ENCODE results near the gene SMCR8. TPM values are rescaled to one million over a fixed set of nuclear protein-coding genes. Genes with fewer than 3 reads are reported as not detected.
A peak's percentile ranks its signal among the peaks of the same experiment; 100 is the strongest.
"Not testable (repeated sequence)": the region's sequence is repeated elsewhere in the genome, so short reads cannot be mapped to it uniquely, and the experiment has no call there.

SMCR8 gene
- total and polyA plus RNA-seq, 5 donors: 5.3 to 13.3 (median 11.1) TPM

DNA sequence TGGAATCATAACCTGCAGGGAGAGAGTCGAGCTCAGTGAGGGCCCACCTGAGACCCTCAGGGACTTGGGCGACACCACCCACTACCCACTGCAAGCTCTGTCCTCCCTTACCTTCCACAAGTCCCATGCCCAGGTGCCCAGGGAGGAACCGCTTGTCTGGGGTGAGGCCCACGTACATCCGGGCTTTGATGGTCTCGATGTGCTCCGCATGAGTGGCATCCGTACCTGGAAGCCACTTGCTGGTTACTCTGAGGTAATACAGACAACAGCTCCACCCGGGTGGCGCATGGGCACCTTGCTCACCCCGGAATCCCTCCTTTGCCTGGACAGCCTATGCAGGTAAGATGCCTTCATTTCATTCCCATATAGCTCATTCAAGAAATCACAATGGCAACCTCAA, 29.8 kb upstream of the SMCR8 start:
- no peaks in the 10 kb centered on the region for H3K9me3 ChIP-seq (ENCODE audit: control insufficient read depth, low read length)
- H3K4me1 ChIP-seq (ENCODE audit: control insufficient read depth, insufficient read depth, low read length): no peaks in the 10 kb centered on the region
- no peak overlapping the region for H3K4me3 ChIP-seq (ENCODE audit: low read length)
- no peak overlapping the region for H3K27ac ChIP-seq (ENCODE audit: low read length)
- ATAC-seq (no peak), DNase-seq (no peak)
- no peaks in the 10 kb centered on the region for H3K27me3 ChIP-seq (ENCODE audit: control insufficient read depth, insufficient read depth)
- intact Hi-C loops (cut with DNase I): no loop called here
- whole genome bisulfite sequencing: 97% methylated on average over 11 of the region's 11 CpGs

DNA sequence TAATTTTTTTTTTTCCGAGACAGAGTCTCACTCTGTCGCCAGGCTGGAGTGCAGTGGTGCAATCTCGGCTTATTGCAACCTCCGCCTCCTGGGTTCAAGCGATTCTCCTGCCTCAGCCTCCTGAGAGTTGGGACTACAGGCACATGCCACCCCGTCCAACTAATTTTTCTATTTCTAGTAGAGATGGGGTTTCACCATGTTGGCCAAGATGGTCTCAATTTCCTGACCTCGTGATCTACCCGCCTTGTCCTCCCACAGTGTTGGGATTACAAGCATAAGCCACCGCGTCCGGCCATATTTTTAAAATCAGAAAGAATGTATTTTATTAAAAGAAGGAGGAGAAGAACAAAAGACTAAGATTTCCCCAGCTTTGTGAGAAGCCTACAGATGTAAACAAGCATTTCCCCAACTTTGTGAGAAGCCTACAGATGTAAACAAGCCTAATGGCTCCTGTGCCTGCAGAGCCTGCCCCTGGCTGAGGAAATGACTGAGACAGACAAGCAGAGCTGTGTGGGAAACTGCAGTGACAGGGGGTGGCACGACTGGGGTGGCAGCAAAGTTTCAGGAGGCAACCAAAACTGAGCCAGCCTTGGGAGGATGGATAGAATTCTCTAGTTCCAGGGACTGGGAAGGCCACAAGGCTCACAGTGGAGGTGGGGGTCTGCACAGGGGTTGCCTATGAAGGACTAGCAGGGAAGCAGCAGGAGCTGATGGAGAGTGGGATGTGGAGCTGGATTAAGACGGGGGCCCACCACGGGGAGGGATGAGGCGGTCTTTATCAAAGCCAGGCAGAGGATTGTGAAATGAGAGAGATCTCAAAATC, 23.2 kb upstream of the SMCR8 start:
- H3K27ac ChIP-seq (ENCODE audit: low read length): no peak overlapping the region

DNA sequence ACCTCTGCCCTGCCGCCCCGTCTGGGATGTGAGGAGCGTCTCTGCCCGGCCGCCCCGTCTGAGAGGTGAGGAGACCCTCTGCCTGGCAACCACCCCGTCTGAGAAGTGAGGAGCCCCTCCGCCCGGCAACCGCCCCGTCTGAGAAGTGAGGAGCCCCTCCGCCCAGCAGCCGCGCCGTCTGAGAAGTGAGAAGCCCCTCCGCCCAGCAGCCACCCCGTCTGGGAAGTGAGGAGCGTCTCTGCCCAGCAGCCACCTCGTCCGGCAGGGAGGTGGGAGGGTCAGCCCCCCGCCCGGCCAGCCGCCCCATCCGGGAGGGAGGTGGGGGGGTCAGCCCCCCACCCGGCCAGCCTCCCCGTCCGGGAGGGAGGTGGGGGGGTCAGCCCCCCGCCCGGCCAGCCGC, 17.0 kb upstream of the SMCR8 start:
- ATAC-seq; intact Hi-C loops (cut with DNase I); H3K4me1 ChIP-seq (ENCODE audit: control insufficient read depth, insufficient read depth, low read length); DNase-seq; H3K4me3 ChIP-seq (ENCODE audit: low read length); H3K27ac ChIP-seq (ENCODE audit: low read length); H3K9me3 ChIP-seq (ENCODE audit: control insufficient read depth, low read length); H3K27me3 ChIP-seq (ENCODE audit: control insufficient read depth, insufficient read depth): not testable (repeated sequence)
- WGBS: 95% methylated on average over 23 of the region's 30 CpGs

More for the DNA sequence above, 23.2 kb upstream of the SMCR8 start:
- Histone ChIP-seq H3K27me3 (ENCODE audit: control insufficient read depth, insufficient read depth) (no peaks in the 10 kb centered on the region), H3K4me1 (ENCODE audit: control insufficient read depth, insufficient read depth, low read length) (no peaks in the 10 kb centered on the region), H3K4me3 (ENCODE audit: low read length) (no peak overlapping the region), H3K9me3 (ENCODE audit: control insufficient read depth, low read length) (no peaks in the 10 kb centered on the region)
- DNase-seq (no peak), ATAC-seq (no peak)
- intact Hi-C loops (cut with DNase I): no loop called here
- 93% methylated on average over 15 of the region's 15 CpGs for WGBS

DNA sequence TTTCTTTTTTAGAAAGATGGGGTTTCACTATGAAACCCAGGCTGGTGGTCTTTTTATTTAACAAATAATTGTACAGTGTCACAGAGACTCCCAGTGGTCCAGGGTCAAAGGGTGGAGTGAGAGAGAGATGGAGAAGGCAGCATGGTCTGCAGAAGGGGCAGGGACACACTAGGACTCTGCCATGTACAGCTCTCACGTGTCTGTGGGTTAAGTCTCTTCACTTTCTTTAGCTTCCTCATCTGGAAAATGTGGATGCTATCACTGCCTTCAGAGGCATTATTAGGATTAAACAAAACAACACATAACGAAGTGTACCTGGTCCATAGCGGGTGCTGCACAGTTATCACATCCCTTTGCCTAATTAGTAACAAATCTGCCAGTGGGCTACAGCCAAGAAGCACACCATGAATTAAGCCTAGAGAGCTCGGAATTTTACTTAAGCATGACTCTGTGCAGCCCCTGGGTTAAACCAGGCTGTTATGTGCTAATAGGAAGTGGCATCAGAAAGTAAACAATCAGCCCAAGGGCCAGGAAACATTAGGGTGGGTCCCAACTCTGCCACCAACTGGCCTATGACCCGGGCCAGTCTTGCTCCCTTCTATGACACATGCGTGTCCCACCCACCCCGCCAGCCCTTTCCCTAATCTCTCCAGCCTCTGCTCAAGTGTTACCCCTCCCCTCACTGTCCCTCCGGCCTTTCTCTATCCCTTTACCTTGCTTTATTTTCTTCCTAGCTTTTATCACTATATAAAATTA, 14.2 kb upstream of the SMCR8 start:
- DNase-seq (no peak), ATAC-seq (peak; percentile 75 to 81)
- Histone ChIP-seq H3K4me3 (ENCODE audit: low read length) (no peak overlapping the region), H3K27me3 (ENCODE audit: control insufficient read depth, insufficient read depth) (no peaks in the 10 kb centered on the region), H3K4me1 (ENCODE audit: control insufficient read depth, insufficient read depth, low read length) (no peaks in the 10 kb centered on the region), H3K9me3 (ENCODE audit: control insufficient read depth, low read length) (no peaks in the 10 kb centered on the region), H3K27ac (ENCODE audit: low read length) (no peak overlapping the region)
- intact Hi-C loops (cut with DNase I): no loop called here
- 85% methylated on average over 8 of the region's 8 CpGs for WGBS

DNA sequence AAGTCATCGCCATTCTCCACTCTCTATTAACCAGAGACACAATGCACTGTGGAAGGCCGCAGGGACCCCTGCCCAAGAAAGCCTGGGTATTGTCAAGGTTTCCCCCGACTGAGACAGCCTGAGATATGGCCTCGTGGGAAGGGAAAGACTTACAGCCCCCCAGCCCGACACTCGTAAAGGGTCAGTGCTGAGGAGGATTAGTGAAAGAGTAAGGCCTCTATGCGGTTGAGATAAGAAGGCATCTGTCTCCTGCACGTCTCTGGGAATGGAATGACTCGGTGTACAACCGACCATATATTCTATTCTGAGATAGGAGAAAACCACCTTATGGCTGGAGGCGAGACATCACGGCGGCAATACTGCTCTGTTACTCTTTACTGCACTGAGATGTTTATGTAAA, 11.9 kb upstream of the SMCR8 start:
- H3K9me3 ChIP-seq (ENCODE audit: control insufficient read depth, low read length); H3K27ac ChIP-seq (ENCODE audit: low read length); H3K4me3 ChIP-seq (ENCODE audit: low read length); intact Hi-C loops (cut with DNase I); ATAC-seq; H3K4me1 ChIP-seq (ENCODE audit: control insufficient read depth, insufficient read depth, low read length); DNase-seq; H3K27me3 ChIP-seq (ENCODE audit: control insufficient read depth, insufficient read depth): not testable (repeated sequence)
- 70% methylated on average over 13 of the region's 13 CpGs for WGBS

DNA sequence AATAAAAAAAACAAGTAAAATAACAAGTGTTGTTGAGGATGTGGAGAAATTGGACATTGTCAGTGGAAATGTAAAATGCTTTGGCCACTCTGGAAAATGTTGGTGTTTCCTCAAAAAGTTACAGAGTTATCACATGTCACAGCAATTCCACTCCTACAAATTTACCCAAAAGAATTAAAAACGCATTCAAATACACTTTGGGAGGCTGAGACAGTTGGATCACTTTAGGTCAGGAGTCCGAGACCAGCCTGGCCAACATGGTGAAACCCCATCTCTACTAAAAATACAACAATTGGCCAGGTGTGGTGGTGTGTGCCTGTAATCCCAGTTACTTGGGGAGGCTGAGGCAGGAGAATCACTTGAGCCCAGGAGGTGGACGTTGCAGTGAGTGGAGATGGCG, 5.9 kb upstream of the SMCR8 start:
- no peaks in the 10 kb centered on the region for H3K9me3 ChIP-seq (ENCODE audit: control insufficient read depth, low read length)
- H3K4me3 ChIP-seq (ENCODE audit: low read length): no peak overlapping the region
- 91% methylated on average over 4 of the region's 4 CpGs for WGBS
- ATAC-seq (no peak), DNase-seq (no peak)
- H3K27ac ChIP-seq (ENCODE audit: low read length): no peak overlapping the region
- H3K27me3 ChIP-seq (ENCODE audit: control insufficient read depth, insufficient read depth): no peaks in the 10 kb centered on the region
- intact Hi-C loops (cut with DNase I): no loop called here
- H3K4me1 ChIP-seq (ENCODE audit: control insufficient read depth, insufficient read depth, low read length): peaks cover 2% of the 10 kb centered on the region

DNA sequence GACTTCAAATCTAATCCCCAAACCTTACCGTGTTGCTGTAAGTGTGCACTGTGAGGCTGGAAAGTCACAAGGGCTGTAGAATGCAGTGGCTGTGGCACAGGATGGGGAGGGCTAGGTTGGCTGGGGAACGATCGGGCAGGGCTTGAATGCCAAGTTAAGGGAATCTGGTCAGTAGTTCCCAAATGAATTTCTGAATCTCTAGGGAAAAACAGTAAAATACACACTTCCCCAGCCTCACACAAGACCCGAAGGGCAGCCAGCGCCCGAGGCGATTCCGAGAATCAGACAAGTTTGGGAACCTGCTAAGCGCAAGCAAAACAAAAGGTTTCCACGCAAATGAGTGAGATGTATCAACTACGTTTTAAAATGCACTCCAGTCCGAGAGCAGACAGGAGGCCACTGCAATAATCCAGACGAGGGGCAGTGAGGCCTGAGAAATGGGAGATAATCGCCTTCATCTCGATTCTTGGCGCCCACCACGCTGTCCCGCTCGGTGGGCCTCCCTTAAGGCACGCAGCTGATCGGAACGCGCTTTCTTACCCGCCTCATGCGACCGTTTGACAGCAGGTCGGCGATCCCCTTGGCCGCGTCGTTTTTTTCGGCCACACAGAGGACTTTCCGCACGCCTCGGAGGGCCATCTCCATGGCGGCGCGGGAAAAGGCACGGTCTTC, 898 bp upstream of the SMCR8 start:
- H3K27ac ChIP-seq (ENCODE audit: low read length): peak overlapping the region; percentile 91
- no peaks in the 10 kb centered on the region for H3K27me3 ChIP-seq (ENCODE audit: control insufficient read depth, insufficient read depth)
- H3K9me3 ChIP-seq (ENCODE audit: control insufficient read depth, low read length): no peaks in the 10 kb centered on the region
- no peak for DNase-seq
- ATAC-seq: no peak
- H3K4me3 ChIP-seq (ENCODE audit: low read length): peak overlapping the region; percentile 73
- H3K4me1 ChIP-seq (ENCODE audit: control insufficient read depth, insufficient read depth, low read length): peaks cover 12% of the 10 kb centered on the region
- under 1% methylated on average over 39 of the region's 39 CpGs for WGBS
- intact Hi-C loops (cut with DNase I): loop anchor here in 1 of 4 donors (10.0 kb wide), 1 partner anchor 99 kb away; no protein-coding TSS in a partner anchor

DNA sequence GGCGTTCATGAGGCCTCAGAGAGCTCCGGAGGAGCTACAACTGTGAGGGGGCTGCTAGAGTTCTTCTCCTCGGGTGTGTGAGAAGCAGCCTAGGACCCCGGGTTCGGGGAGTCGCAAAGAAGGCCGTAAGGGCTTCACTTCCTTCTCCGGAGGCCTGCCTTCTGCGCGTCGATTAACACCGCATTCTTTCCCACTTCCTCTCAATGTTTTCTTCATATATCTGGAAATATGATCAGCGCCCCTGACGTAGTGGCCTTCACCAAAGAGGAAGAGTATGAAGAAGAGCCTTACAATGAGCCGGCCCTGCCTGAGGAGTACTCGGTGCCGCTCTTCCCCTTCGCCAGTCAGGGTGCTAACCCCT, 449 bp downstream of the SMCR8 start:
- Histone ChIP-seq H3K9me3 (ENCODE audit: control insufficient read depth, low read length) (no peaks in the 10 kb centered on the region), H3K27ac (ENCODE audit: low read length) (peak overlapping the region; percentile 72), H3K27me3 (ENCODE audit: control insufficient read depth, insufficient read depth) (no peaks in the 10 kb centered on the region), H3K4me3 (ENCODE audit: low read length) (peak overlapping the region; percentile 73), H3K4me1 (ENCODE audit: control insufficient read depth, insufficient read depth, low read length) (peaks cover 18% of the 10 kb centered on the region)
- intact Hi-C loops (cut with DNase I): loop anchor here in 1 of 4 donors (10.0 kb wide), 1 partner anchor 101 kb away; no protein-coding TSS in a partner anchor
- WGBS: 7% methylated on average over 18 of the region's 18 CpGs
- ATAC-seq (no peak), DNase-seq (no peak)

DNA sequence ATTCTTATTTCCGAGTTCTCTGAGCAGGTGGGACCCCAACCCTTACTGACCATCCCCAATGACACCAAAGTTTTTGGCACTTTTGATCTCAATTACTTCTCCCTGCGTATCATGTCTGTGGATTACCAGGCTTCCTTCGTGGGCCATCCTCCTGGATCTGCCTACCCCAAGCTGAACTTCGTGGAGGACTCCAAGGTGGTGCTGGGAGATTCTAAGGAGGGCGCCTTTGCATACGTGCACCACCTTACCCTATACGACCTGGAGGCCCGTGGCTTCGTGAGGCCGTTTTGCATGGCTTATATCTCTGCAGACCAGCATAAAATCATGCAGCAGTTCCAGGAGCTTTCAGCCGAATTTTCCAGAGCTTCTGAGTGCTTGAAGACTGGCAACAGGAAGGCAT, 868 bp downstream of the SMCR8 start:
- intact Hi-C loops (cut with DNase I): loop anchor here in 1 of 4 donors (10.0 kb wide), 1 partner anchor 101 kb away; no protein-coding TSS in a partner anchor

DNA sequence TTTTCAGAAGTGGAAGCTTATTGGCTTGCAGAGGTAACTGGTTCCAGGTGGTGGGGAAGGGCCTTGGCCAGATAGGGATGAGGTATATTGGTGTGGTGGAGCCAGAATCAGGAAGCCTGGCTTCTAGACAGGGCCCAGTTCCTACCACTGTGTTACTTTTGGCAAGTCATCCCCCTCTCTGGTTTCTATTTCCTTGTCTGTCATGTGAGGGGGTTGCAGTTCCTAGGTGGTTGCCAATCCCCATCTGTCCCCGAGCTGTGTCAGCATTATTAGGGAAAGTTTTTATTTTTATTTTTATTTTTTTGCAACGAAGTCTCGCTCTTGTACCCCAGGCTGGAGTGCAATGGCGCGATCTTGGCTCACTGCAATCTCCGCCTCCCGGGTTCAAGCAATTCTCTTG, 3.0 kb downstream of the SMCR8 start:
- ATAC-seq: no peak
- Histone ChIP-seq H3K4me1 (ENCODE audit: control insufficient read depth, insufficient read depth, low read length) (peaks cover 18% of the 10 kb centered on the region), H3K9me3 (ENCODE audit: control insufficient read depth, low read length) (no peaks in the 10 kb centered on the region), H3K27ac (ENCODE audit: low read length) (no peak overlapping the region), H3K27me3 (ENCODE audit: control insufficient read depth, insufficient read depth) (no peaks in the 10 kb centered on the region), H3K4me3 (ENCODE audit: low read length) (no peak overlapping the region)
- DNase-seq: no peak
- WGBS: 82% methylated on average over 7 of the region's 7 CpGs
- intact Hi-C loops (cut with DNase I): loop anchor here in 1 of 4 donors (10.0 kb wide), 1 partner anchor 103 kb away; no protein-coding TSS in a partner anchor

More for the DNA sequence above, 868 bp downstream of the SMCR8 start:
- no peak for ATAC-seq
- DNase-seq: no peak
- Histone ChIP-seq H3K4me3 (ENCODE audit: low read length) (peak overlapping the region; percentile 73), H3K27ac (ENCODE audit: low read length) (peak overlapping the region; percentile 8), H3K27me3 (ENCODE audit: control insufficient read depth, insufficient read depth) (no peaks in the 10 kb centered on the region), H3K9me3 (ENCODE audit: control insufficient read depth, low read length) (no peaks in the 10 kb centered on the region), H3K4me1 (ENCODE audit: control insufficient read depth, insufficient read depth, low read length) (peaks cover 18% of the 10 kb centered on the region)
- 69% methylated on average over 11 of the region's 11 CpGs for WGBS
